HuH-7.5 (cell line): ENCODE data around the gene THRSP.
A peak's percentile ranks its signal among the peaks of the same experiment; 100 is the strongest.
"Not testable (repeated sequence)": the region's sequence is repeated elsewhere in the genome, so short reads cannot be mapped to it uniquely, and the experiment has no call there.

ENCODE experiments used
- DNase-seq: peaks from one replicate; pipeline ENCODE4 v3.0.0; 2011; ENCODE audit warnings: low spot score

THRSP gene

DNA sequence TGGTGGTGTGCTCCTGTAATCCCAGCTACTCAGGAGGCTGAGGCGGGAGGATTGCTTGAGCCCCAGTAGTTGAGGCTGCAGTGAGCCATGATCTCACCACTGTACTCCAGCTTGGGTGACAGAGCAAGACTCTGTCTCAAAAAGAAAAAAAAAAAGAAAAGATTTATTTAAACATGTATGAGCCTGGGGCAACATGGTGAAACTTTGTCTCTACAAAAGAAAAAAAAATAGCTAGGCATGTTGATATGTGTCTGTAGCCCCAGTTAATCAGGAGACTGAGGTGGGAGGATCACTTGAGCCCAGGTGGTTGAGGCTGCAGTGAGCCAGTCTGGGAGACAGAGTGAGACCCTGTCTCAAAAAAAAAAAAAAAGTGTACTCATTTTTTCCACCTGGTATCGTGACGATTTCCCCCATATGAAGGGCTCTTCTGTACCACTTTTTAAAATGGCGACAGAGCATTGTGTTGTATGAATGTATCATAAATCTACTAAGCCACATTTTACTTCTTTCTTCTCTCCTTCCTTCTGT lies 24.2 kb upstream of the THRSP start:
- no peak for DNase-seq

DNA sequence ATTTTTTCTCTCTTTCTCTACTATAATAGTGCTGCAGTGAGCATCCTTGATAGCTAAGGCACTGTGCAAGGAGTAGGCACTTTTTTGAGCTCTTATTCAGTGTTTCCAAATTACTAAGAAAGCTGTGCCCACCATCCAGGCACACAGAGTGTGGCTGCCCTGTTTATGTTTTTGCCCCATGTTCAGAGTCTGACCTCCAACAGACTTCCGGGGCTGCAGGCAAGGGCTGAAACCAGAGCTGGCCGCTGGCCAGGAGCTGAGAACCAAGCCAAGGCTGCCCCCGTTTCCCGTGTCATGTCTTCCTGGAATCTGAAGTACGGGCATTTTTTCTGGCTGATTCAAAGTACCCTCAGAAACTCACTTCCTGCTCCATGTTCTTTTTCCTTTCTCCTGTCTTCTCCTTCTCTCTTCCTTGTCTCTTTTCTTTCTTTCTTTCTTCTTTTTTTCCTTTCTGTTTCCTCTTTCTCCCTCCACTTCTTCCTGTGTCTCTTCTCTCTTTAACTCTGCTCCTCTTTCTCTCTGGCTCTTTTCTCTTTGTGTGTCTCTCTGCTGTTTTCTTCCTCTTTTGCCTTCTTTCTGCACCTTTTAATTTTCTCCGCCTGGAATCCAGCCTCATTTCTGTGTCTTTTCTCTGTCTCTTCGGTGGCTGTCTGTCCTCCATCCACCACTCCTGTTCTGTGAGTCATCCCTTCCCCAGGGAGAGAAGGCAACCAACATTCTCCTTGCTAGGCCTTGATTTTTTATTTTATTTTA lies 23.6 kb upstream of the THRSP start:
- DNase-seq: peak; percentile 49

DNA sequence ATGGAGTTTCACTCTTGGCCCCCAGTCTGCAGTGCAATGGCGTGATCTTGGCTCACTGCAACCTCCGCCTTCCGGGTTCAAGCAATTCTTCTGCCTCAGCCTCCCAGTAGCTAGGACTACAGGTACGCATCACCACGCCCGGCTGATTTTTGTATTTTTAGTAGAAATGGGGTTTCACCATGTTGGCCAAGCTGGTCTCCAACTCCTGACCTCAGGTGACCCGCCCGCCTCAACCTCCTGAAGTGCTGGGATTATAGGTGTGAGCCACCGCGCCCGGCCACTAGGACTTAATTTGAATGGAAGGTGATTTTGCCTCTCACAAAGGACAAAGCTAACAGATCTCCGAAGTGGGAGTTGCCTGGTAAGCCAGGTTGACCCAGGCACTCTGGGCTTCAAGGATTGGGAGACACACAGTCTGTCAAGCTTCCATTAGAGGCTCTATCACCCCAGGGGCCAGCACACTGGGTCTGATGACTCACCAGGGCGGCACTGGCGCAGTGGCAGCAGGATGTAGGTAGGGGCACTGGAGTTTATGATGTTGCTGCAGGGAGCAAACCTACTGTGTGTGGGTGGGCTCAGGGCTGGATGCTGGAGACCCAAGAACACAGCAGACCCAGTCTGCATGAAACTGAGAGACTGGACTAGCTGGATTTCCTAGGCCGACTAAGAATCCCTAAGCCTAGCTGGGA lies 22.8 kb upstream of the THRSP start:
- no peak for DNase-seq

DNA sequence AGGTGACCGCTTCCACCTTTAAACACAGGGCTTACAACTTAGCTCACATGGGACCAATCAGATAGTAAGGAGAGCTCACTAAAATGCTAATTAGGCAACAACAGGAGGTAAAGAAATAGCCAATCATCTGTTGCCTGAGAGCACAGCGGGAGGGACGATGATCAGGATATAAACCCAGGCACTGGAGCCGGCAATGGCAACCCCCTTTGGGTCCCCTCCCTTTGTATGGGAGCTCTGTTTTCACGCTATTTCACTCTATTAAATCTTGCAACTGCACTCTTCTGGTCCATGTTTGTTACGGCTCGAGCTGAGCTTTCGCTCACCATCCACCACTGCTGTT lies 22.3 kb upstream of the THRSP start:
- not testable (repeated sequence) for DNase-seq

DNA sequence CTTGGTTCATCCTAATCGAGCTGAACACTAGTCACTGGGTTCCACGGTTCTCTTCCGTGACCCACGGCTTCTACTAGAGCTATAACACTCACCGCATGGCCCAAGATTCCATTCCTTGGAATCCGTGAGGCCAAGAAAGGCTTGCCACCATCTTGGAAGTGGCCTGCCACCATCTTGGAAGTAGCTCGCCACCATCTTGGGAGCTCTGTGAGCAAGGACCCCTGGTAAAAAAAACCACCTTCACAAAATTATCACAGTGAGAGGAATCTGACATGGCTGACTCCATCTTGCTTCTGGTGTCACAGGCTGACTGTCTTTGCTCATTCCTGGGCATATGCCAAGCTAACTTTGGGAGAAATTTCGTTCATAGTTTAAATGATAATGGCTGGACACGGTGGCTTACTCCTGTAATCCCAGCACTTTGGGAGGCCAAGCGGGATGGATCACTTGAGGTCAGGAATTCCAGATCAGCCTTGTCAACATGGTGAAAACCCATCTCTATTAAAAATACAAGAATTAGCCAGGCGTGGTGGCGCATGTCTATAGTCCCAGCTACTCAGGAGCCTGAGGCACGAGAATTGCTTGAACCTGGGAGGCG lies 21.7 kb upstream of the THRSP start:
- DNase-seq: no peak

DNA sequence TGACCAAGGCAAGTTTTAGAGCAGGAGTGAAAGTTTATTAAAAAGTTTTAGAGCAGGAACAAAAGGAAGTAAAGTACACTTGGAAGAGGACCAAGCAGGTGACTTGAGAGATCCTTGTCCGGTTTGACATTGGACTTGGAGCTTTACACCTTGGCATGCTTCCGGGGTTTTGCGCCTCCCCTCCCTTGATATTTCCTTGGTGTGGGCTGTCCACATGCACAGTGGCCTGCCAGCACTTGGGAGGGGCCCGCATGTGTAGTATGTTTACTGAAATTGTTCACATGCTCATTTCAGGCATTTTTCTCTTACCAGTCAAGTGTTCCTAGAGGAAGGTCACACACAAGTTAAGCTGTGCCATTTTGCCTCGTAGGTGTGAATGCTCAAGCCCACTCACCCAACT lies 19.0 kb upstream of the THRSP start:
- DNase-seq: no peak

DNA sequence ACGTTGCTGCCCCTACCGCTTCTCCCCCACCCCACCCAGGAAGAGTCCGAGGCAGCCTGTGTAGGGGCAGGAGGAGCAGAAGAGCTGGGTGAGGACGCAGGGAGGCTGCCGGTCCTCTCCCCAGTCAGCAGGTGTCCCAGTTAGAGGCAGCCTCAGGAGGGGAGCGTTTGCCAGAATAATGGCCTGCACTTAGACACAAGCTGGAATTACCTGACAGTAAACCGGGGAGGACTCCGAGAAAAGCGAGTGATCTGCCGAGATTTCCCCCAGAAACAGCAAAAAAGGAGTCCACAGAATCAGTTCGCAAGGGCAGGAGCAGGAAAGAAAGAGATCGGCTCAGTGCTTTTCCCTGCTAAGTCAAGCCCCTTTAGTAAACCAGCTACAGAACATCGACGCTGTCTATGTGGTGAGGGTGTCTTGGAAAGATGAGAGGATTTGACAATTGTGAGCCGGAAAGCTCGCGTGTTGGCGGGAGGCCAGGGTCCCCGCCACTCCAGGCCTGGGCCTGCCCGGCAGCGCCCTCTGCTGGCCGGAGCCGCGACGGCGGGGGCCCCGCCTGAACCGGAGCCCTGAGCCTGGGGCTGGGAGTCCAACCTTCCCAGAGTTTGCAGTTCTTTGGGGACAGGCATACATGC lies 17.7 kb upstream of the THRSP start:
- DNase-seq: peak; percentile 79

DNA sequence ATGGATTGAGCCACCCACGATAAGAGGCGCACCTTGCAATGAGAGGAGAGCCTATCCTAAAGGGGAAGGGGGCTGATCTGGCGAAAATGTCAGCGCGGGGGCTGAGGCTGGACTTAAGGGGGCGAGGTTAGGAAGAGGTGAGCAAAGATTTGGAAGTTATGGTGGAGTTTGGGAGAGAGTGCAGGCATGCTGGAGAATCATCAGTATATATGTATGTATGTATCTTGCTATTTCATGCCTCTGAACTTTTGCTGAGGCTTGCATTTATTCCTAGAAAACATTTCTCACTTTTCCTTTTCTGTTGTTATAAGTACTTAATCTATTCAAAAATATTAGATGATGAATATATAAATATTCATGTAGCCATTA lies 17.2 kb upstream of the THRSP start:
- no peak for DNase-seq

DNA sequence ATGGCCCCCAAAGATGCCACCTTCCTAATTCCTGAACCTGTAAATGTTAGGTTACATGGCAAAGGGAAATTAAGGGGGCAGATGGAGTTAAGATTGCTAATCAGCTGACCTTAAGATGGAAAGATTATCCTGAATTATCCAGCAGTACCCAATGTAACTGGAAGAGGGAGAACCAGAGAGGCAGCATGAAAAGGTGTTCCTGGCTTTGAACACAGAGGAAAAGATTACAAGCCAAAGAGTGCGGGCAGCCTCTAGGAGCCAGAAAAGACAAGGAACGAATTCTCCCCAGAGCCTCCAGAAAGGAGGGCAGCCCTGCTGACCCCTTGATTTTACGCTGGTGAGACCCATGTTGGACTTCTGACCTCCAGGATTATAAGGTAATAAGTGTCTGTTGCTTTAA lies 15.1 kb upstream of the THRSP start:
- no peak for DNase-seq

DNA sequence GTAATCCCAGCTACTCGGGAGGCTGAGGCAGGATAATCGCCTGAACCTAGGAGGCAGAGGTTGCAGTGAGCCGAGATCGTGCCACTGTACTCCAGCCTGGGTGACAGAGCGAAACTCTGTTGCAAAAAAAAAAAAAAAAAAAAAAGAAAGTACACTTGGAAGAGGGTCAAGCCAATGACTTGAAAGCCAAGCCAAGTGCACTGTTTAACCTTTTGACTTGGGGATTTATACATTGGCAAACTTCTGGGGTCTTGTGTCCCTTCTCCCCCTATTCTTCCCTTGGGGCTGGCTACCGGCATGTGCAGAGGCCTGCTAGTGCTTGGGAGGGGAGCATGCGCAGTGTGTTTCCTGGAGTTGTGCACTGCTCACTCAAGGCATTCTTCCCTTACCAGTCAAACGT lies 14.3 kb upstream of the THRSP start:
- no peak for DNase-seq

DNA sequence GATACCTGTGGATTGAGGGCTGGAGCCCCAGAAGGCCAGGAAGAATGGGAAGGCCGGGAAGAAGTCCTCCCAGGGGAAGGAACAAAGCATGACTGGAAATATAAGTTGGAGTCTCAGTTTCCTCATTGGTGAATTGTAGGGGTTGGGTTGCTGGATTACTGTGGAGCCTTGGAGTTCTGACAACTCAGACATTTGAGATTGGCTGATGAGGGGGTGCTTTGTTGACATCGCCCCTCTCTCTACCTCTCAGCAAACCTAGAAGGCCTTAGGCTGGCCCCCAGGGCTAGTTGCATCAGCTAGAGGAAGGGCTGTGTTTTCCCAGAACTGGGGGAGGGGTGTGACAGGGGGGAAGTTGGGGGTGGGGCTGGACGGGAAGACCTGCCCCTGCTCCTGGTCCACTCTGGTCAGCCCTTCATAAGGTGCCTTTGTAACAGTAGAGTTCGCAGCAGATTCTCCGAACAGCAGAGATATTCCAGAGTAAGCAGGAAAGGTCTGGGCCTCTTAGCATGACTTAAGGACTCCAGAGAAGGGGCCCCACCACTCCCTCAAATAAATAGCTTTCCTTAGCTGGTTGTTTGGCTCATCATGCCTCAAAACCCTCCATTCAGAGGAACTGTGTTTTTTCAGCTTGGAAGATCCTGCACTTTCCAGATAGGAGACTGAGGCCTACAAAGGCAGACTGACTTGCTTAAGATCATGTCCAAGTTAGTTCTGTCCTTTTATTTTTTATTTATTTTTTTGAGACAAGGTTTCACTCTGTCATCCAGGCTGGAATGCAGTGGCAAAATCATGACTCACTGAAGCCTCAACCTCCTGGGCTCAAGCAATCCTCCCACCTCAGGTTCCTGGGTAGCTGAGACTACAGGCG lies 12.5 kb upstream of the THRSP start:
- no peak for DNase-seq

DNA sequence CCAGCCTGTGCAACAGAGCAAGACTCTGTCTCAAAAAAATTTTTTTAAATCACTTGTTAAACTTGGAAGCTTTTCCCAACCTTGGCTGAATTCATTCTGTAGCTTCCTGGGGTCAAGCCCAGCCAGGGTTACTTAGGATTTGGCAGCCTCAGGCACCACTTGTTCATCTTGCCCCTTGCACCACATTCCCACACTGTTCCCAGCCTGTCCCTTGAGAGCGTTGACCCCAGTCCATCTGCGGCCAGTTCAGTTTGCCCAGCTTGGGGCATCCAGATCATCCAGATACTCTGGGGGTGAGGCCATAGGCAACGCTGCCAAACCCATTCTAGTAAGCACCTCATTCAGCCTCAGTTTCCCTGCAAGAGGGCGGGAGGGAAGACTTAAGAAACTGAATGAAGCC lies 8.7 kb upstream of the THRSP start:
- DNase-seq: no peak

DNA sequence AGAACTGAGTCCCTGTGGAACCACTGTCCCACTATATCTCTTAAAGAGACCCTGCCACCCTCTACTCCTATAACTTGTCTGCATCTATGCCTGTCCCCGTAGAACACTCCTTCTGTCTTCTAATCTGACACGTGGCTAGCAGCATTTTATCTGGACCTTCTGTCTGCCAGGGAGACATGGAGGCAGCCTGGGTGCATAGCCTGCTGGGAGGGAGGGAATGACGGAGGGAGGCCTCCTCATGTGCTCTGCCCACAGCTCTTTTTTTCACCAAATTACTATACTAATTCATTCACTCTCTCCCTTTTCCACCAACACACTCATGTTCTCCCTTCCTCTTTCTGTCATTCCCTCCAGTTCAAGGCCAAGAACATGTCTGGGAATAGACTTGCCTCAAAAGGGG lies 7.6 kb upstream of the THRSP start:
- no peak for DNase-seq

DNA sequence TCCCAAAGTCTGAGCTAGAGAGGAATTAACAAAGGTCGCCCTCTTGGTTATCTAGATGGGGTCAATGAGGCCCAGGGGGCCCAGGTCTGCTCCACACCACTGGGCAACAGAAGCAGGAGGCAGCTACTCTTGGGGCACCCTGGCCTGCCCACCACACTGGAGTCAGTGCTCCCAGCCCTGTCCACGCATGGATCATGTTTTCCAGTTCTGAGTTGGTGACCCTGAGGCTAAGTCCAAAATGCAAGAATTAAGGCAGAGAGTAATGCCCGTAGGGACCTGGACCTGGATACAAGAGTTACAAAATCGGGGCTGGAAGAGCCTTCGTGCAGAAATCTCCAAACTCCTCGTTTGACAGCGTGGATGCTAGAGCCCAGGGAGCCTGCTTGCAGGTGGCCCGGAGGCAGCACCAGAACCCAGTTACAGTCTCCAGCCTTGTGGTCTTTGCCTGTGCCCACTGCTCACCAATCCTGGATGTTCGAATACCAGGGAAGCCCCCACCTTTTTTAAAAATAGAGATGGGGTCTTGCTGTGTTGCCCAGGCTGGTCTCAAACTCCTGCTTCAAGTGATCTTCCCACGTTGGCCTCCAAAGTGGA lies 6.1 kb upstream of the THRSP start:
- no peak for DNase-seq

DNA sequence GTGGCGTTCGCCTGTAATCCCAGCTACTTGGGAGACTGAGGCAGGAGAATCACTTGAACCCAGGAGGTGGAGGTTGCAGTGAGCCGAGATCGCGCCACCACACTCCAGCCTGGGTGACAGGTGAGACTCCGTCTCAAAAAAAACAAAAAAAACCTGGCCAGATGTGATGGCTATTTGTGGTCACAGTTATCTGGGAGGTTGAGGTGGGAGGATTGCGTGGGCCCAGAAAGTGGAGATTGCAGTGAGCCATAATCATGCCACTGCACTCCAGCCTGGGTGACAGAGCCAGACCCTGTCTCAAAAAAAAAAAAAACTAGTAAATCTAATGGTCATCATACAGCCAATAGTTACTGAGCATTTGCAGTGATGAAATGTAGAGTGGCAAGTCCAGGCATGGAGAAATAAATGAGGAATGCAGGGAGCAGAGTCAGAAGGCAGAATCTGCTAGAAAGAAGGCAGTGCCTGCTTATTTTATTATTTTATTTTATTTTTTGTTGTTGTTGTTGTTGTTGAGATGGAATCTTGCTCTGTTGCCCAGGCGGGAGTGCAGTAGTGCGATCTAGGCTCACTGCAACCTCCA lies 3.8 kb upstream of the THRSP start:
- not testable (repeated sequence) for DNase-seq

DNA sequence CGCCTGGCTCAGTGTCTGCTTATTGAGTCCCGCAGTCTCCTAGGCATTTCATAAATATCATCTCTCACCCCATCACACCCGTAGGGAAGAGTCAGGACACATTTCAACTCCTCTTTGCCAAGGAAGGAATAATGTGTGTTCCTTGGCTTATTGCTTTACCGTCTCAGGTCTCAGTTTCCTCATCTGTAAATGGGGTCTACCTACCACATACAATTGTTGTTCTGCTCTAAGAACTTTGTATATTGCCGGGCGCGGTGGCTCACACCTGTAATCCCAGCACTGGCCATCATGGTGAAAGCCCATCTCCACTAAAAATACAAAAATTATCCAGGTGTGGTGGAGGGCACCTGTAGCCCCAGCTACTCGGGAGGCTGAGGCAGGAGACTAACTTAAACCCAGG lies 3.1 kb upstream of the THRSP start:
- no peak for DNase-seq

DNA sequence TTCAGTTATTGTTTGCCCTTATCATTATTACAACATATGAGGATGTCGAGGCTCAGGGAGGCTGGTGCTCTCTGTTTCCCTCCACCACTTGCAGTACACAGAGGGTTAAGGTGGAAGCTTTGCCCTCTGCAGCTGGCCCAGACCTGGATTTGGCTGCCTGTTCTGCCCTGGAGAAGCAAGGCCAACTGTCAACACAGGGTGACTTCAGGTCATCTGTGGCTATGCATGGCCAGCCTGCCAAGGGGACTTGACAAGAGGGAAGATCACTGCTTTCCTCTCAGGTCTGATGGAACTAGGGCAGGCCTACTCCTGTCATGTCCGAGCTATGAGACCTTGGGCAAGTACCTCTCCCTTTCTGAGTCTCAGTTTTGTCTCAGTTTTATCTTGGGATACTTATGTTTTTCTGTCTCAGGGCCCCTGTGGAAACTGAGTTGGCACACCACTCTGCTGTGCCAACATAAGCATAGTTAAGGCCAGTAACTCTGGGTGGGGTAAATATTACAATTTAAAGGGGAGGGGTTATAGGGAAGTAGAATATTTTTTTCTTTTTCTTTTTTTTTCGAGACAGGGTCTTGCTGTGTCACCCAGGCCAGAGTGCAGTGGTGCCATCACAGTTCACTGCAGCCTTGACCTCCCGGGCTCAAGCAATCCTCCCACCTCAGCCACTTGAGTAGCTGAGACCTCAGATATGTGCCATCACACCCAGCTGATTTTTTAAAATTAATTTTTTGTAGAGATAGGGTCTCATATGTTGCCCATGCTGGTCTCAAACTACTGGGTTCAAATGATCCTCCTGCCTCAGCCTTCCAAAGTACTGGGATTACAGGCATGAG lies 2.4 kb upstream of the THRSP start:
- DNase-seq: no peak

DNA sequence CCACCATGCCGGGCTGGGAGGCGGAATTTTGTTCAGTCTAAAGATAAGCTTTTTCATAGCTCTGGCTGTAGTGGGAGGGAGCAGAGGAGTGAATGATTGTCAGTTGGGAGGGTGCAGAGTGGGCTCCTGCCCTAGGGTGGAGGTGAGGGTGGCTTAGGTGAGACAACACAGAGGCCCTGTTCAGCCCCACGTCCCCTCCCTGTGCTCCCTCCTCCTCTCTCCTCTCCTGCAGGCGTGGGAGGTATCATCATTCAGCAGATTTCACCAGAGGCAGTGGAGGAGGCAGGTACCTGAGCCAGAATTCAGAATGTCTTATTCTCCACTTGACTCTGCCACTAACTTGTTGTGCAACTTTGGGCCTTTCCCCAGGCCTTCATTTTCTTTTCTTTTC lies 1.7 kb upstream of the THRSP start:
- DNase-seq: no peak

DNA sequence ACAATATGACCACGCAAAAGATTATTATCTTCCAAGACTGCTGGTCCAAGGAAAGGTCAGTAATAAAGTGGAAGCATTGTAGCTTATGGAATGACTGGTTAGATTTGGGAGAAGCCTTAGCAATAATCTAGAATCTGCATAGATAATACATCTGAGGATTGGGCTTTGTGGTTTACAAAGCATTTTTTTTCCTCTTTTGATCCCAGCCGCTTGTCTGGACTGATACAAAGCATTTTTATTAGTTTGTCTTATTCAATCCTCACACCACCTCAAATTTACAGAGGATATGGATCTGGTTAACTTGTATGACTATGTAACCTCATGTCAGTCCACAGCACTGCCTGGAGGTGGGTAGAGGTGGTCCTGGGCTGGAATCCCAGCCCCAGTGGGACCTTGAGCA lies 990 bp upstream of the THRSP start:
- no peak for DNase-seq

DNA sequence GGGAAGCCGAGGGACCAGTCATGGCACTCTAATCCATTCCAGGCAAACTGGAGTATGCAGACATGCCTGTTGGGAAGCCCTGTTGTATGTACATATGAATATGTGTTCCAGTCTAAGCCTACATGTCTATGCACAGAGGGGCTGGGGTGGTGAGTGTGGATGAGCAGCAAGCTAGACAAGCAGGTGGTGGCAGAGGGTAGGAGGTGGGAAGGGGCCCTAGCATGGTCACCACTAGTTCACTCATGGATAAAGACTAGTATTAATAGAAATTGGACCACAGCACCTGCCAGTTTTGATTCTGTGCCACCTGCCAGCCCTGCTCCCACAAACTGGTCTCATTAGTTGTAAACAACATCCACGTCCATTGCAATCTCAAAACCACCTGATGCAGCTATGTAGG lies 1.5 kb downstream of the THRSP start:
- no peak for DNase-seq
